Measurements from ENCODE around the gene ARPC5. TPM values are rescaled to one million over a fixed set of nuclear protein-coding genes. Genes with fewer than 3 reads are reported as not detected.

Gene ARPC5
- total and polyA plus RNA-seq, 9 of the 15 experiments (the other 6 are each of a cell fraction or from before 2014, with no cell fraction given): 71.8 to 150 (median 91.6) TPM

- no peak for TF ChIP-seq HOXB6 (CRISPR knock-in tag; IDR thresholded peaks at IDR 0.05; ENCODE audit: borderline replicate concordance)
- TF ChIP-seq HDGF (IDR thresholded peaks at IDR 0.05): no peak
- no peak for TF ChIP-seq CHD1 (IDR thresholded peaks at IDR 0.05; ENCODE audit: low read length)
- TF ChIP-seq POU5F1 (IDR thresholded peaks at IDR 0.05; ENCODE audit: borderline replicate concordance, low read depth, low read length, partially characterized antibody): no peak
- no peak for TF ChIP-seq ZNF175 (CRISPR knock-in tag; IDR thresholded peaks at IDR 0.05; ENCODE audit: low read depth)
- TF ChIP-seq, protein P1, sequence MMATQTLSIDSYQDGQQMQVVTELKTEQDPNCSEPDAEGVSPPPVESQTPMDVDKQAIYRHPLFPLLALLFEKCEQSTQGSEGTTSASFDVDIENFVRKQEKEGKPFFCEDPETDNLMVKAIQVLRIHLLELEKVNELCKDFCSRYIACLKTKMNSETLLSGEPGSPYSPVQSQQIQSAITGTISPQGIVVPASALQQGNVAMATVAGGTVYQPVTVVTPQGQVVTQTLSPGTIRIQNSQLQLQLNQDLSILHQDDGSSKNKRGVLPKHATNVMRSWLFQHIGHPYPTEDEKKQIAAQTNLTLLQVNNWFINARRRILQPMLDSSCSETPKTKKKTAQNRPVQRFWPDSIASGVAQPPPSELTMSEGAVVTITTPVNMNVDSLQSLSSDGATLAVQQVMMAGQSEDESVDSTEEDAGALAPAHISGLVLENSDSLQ (IDR thresholded peaks at IDR 0.05): no peak
- TF ChIP-seq SMAD2 (IDR thresholded peaks at IDR 0.05; ENCODE audit: low read depth, low read length): no peak
- TF ChIP-seq SUPT5H (IDR thresholded peaks at IDR 0.05): no peak
- no peak for TF ChIP-seq TAL1 (IDR thresholded peaks at IDR 0.05)
- TF ChIP-seq MAFK (IDR thresholded peaks at IDR 0.05; ENCODE audit: low read length): no peak
- no peak for TF ChIP-seq VEZF1 (CRISPR knock-in tag; IDR thresholded peaks at IDR 0.05)
Measured at GRCh38 chr1:183655562-183656075, 20.0 kb upstream of the ARPC5 start (continued).

Data from K562 (cell line).